Activated T-cell treated with anti-CD3 and anti-CD28 coated beads for 48 hours (primary cell): ENCODE measurements around the gene CNTNAP2.
"Not testable (repeated sequence)": the region's sequence is repeated elsewhere in the genome, so short reads cannot be mapped to it uniquely, and the experiment has no call there.

ENCODE experiments used
- DNase-seq: peaks from one replicate; pipeline ENCODE4 v3.0.0-alpha.2; 2020; ENCODE audit warnings: low read depth

The CNTNAP2 gene

GRCh38 chr7:148318102-148318811 is 2201.7 kb downstream of the CNTNAP2 start:
- no peak for DNase-seq

- no peak for DNase-seq
Measured at GRCh38 chr7:148318838-148319237, 2202.2 kb downstream of the CNTNAP2 start.

GRCh38 chr7:148319316-148319808 is 2202.8 kb downstream of the CNTNAP2 start:
- no peak for DNase-seq

- DNase-seq: no peak
Measured at GRCh38 chr7:148325208-148325607, 2208.6 kb downstream of the CNTNAP2 start.

GRCh38 chr7:148327379-148327778 is 2210.8 kb downstream of the CNTNAP2 start:
- DNase-seq: no peak

GRCh38 chr7:148328906-148329305 is 2212.3 kb downstream of the CNTNAP2 start:
- DNase-seq: no peak

GRCh38 chr7:148330124-148330818 is 2213.7 kb downstream of the CNTNAP2 start:
- no peak for DNase-seq

GRCh38 chr7:148330822-148331221 is 2214.2 kb downstream of the CNTNAP2 start:
- no peak for DNase-seq

GRCh38 chr7:148331456-148331855 is 2214.9 kb downstream of the CNTNAP2 start:
- DNase-seq: not testable (repeated sequence)

GRCh38 chr7:148332191-148333186 is 2215.9 kb downstream of the CNTNAP2 start:
- no peak for DNase-seq

- DNase-seq: no peak
Measured at GRCh38 chr7:148334441-148334956, 2217.9 kb downstream of the CNTNAP2 start.

GRCh38 chr7:148334959-148335577 is 2218.5 kb downstream of the CNTNAP2 start:
- no peak for DNase-seq

- DNase-seq: no peak
Measured at GRCh38 chr7:148335790-148336189, 2219.2 kb downstream of the CNTNAP2 start.

- DNase-seq: no peak
Measured at GRCh38 chr7:148336411-148336810, 2219.8 kb downstream of the CNTNAP2 start.

- DNase-seq: no peak
Measured at GRCh38 chr7:148337246-148337965, 2220.8 kb downstream of the CNTNAP2 start.

GRCh38 chr7:148337995-148338747 is 2221.6 kb downstream of the CNTNAP2 start:
- DNase-seq: no peak

- DNase-seq: no peak
Measured at GRCh38 chr7:148340438-148341280, 2224.1 kb downstream of the CNTNAP2 start.

GRCh38 chr7:148344406-148344805 is 2227.8 kb downstream of the CNTNAP2 start:
- DNase-seq: no peak

GRCh38 chr7:148347981-148348380 is 2231.4 kb downstream of the CNTNAP2 start:
- no peak for DNase-seq
